GM19043 (cell line): ENCODE measurements around the gene RABGAP1L.
"Not testable (repeated sequence)": the region's sequence is repeated elsewhere in the genome, so short reads cannot be mapped to it uniquely, and the experiment has no call there.

ENCODE experiments used
- ATAC-seq: cut with Tn5 transposase; IDR thresholded peaks from one replicate; pipeline ENCODE4 v1.9.1; 2021; ENCODE audit warnings: low read depth; ENCODE audit not compliant: unreplicated experiment

RABGAP1L gene

DNA sequence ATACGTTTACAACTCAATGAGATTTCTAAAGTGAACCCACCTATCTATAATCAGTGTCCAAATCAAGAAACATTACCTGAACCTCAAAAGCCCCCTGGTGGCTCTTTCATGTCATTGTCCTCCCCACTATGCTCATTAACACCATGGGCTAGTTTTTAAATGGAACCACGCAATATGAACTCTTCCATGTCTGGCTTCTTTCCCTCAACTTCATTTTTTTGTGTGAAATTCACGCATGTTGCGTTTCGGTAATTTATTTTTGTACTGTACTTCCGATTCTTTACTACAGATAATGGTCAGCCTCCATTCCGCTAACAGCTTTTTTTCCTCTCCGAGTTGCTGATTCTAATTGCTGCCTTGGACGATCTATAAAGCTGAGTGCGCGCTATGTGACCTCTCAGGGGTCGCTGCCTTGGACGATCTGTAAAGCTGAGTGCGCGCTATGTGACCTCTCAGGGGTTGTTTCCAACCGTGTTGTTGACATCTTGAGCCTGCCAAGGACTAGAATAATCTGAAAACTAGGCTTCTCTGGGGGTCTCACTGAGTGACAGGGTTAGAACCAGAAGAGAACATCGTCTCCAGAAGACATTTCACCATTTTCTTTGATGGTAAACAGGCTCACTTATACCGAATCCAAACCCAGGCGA, 839.4 kb downstream of the RABGAP1L start:
- no peak for ATAC-seq

DNA sequence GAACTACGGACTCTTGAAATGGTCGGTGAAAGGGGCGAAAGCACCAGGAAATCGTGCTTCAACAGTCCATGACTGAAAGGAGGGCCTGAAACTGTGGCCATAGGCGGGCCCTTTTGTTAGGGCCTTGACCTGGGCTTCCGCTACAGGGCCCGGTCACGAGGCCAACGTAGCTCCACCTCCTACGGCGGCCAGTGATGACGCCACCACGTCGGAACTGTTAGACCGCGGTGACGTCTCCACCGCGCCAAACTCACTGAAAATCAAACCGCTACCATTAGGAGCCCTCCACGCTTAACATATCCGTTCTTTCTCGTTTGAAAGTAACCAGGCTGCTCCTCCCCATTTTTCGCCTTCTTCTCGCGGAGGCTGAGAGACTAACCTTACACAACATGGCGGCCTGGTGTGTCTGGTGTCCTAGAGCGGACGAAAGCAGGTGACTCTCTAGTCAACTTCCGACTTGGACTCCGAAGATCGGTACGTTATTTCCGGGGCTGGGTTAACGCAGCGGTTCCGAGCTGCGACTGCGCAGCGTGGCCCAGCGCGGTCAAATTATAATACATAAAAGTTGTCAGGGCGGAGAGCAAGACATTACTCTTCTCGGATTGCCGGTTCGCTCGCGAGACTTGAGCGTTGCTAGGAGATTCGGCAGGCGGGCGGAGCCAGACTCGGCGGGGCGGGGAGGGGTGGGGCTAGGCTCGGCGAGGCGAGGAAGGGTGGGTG, 840.1 kb downstream of the RABGAP1L start:
- peak; percentile 70 for ATAC-seq

DNA sequence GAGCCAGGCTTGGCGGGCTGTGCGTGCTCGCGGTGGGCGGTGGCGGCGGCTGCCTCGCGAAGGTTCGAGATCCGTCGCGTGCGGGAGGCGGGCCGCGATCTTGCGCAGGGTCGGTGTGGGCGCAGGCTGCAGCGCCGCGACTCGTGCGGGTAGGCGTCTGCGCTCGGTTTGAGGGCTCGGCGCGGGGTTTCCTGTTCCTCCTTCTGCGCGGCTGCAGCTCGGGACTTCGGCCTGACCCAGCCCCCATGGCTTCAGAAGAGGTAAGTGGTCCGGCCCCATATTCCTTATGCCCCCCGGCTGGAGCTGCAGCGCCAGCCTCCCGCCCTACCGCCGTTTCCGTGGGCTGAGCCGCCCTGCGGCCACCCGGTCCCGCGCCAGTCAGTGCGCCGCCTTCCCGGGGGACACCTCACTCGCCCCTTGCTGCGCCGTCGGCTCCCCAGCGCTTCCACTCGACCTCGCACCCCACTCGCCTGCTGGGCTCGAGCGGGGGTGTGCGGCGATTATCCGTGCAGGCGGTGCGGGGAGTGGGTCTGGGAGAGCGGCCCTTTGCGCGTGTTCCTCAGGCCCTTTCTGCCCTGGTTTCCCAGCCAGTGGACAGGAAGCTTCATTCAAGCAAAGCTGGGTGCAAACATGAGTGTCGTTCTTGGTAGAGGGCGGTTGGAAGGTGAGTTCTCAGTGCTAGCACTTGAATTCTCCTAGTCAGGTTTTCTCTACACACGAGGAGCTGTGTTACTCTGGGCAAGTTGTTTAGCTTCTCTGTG, 840.8 kb downstream of the RABGAP1L start, which contains the start of gene CACYBP:
CACYBP (plus strand) TSS at position 12 of the 761 bp plus-strand sequence; CDS start at position 246, 234 bp downstream.
- ATAC-seq = peak; percentile 1

DNA sequence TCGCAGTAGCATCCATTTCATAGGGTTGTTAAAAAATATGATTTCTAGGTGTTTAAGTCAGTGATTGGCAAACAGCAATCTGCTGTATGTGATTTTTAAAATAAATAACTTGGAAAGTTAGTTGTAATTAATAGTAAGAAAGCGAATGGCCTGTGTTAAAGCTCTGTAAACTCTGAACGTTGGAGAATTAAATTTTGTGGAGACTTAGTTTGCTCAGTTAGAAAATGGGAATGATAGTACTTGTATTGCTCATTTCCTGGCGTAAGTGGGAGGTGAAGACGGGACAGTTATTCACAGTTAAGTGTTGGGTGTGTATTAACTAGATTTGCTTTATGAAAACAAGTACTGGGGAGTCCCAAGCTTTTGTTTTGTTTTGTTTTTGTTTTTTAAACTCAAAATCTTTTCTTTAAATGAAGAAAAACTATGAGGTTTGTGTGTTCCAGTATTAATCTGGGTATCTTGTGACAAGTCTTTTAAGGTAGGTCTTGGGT, 841.4 kb downstream of the RABGAP1L start:
- no peak for ATAC-seq

DNA sequence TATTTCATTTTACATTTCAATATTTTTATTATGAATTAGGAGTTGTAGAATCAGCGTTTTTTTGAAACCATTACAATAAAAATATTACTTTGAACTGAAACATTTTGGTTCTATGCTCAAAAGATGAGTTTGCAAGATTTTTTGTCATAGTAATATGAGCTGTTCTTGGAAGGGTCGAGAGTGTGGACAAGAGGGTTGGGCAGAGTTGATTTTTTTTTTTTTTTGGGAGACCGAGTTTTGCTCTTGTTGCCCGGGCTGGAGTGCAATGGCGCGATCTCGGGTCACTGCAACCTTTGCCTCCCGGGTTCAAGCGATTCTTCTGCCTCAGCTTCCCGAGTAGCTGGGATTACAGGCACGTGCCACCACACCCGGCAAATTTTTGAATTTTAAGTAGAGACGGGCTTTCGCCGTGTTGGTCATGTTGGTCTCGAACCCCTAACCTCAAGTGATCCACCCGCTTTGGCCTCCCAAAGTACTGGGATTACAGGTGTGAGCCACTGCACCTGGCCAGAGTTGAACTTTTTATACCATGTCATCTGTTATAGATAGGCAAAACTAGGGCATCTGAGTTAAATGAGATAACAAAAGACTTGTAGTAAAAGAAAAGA, 843.7 kb downstream of the RABGAP1L start:
- ATAC-seq = no peak

DNA sequence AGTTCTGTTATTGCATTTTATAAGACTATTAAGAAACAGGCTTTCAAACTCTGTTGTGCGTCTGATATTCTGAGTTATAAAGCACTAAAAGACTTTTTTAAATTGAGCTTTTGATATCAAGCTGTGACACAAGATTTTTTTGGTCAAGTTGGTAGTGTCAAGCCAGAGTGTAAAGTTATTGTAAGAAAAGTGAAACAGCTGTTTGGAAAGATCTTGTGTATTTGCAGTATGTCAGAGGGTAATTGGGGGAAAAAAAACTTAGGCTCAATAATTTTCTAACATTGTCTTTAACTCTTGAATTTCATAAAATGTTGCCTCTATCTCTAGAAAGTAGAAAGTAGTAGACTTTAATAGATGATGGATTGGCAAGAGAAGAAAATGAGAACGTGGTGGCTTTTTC, 844.2 kb downstream of the RABGAP1L start:
- ATAC-seq = no peak

DNA sequence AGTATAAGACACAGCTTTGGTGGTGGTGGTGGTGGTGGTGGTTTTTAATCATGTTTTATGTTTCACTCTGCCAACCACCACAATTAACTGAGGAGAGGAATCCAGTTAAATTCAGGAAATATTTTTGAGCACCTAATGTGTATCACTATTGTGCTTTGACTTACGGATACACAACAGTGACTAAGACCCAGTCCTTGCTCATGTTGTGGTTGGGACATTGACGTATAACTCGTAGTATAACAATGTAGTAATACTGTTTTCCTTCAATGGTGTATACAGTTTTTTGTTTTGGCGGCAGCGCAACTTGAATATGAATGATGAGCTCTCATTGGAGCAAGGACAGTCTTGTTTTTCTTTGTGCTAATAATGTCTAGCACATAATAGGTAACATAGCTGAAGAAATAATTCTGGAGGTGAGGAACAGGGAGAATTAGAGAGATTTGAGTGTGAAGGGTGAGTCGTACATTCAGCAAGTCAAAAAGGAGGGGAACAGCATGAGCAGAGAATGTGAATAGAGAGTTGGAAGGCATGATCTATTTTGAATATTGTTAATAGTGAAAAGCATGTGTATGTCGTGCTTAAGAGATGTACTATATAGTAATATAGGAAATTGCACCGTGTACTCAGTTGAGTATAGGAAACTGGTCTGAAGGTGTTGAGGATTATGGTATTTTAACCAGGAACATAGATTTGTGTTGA, 845.9 kb downstream of the RABGAP1L start:
- ATAC-seq = no peak

DNA sequence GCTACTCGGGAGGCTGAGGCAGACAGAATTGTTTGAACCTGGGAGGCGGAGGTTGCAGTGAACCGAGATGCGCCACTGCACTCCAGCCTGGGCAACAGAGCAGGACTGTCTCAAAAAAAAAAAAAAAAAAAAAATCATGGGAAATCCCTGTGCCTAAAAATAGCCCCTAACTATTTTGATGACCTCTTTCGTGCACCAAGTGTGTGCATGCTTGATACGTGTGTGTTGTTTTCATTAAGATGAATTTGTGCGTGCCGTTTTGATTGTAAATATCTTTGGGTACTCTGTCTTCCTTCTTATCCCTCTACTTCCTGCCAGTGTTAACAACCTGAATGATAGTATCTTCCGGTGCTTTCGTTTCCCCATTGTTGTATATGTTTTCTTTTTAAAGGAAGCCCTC, 850.2 kb downstream of the RABGAP1L start:
- ATAC-seq = no peak

DNA sequence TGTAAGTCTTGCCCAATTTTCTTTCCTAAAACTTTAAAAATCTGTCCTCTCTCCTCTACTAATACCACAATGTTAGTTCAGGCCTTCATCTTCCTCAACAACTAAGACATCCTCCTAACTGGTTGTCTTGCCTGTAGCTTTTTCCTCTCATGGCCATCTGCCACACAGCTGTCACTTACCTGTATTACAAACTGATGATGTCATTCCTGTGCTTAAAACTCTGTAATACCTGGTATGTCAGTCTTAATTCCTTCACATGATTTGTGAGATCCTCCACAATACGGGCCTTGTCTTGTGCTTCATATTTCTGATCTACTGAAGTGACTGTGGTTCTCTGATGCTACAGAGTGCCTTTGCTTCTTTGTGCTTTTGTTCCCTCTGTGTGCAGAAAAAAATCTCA, 854.1 kb downstream of the RABGAP1L start:
- ATAC-seq = no peak

DNA sequence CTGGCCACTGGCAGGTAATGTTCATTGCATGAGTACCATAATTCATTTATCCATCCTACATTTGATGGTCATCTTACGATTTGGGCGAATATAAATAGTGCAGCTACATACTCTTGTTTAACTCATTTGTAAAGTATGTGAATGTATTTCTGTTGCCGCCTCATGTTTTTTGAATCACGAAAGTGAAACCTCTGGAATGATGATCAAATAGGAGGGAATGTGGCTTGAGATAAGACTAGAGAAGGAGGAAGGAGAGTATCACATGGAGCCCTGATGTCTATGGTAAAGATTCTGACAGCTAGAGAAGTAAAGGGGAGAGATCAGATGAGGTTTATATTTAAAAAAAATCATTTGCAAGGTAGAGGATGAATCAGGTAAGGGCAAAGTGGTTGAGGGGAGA, 855.9 kb downstream of the RABGAP1L start:
- ATAC-seq = no peak

DNA sequence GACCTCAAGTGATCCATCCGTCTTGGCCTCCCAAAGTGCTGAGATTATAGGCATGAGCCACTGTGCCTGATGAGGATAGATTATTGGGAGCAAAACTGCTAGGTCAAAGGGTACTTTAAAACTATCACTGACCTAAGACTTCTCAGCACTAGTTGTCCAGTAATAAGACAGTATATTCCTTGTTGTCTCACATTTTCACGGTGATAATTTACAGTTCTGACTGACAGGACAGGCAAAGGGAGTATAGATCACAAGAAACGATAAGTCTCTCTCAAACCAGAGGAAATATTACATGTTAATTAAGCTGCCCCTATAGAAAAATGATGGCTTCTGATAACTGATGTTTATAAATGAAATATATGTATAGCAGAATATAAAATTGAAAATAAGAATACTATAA, 860.2 kb downstream of the RABGAP1L start:
- no peak for ATAC-seq

DNA sequence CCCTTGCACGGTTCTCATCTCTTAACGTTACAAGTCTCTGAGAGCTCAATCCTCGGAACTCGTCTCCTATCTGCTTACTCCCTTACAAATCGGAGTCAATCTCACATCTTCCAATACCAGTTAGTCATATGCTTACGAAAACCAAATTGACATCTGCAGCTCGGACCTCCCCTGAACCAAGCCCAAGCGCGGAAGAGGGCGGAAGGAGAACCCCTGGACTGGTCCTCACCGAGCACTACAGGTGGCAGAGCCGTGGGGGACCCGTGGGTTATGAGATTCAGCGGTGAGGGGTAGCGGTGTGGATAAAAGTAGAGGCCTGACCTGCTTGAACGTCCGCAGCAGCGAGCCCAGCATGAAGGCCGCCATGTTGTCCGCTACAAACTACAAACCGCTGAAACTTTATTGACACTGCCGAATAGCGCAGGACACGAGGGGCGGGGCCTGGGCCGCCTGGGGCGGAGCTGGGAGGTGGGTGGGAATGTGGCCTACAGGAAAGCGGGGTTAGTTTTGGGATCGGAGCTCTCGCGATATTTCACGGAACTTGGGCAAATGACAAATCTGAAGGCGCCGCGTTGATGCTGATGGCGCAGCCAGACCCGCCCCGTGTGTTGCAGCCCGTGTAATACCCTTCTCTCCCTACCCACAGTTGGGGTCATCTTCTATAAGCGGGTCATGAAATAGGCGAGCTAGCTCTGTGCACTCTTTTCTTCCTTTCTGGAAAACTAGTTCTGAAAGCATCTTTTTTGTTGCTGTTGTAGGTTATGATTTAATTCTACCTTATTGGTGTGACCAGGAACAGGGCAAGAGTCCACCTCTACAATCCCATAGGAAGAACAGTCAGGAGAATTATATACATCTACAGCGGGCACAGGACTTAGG, 864.0 kb downstream of the RABGAP1L start, which contains the start of gene MRPS14:
MRPS14 (minus strand) TSS at position 383 of the 879 bp plus-strand sequence; CDS start at position 366, 17 bp downstream.
- ATAC-seq = peak; percentile 94

DNA sequence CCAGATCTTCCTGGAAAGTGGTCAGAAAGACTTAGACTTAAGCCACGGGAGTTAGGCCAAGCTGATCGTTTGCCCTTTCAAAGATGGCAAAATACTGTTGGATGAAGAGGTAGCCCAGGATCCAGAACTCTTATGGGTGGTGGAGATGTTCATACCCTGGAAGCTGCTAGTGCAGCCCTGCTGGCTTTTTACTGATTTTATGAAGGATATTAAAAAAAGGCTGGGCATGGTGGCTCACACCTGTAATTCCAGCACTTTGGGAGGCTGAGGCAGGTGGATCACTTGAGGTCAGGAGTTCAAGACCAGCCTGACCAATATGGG, 864.6 kb downstream of the RABGAP1L start:
- ATAC-seq = not testable (repeated sequence)

DNA sequence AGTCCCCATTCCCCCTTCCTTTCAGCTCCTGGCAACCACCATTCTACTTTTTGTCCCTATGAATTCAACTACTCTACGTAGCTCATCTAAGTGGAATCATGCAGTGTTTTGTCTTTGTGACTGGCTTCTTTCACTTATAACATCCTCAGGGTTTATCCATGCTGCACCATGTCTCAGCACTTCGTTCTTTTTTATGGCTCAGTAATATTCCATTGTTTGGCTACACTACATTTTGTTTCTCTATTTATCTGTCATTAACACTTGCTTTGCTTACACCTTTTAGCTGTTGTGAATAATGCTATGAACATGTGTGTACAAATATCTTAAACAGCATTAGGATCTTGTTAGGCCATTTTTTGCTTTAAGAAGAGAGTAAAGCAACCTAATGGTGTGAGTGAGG, 865.5 kb downstream of the RABGAP1L start:
- no peak for ATAC-seq

DNA sequence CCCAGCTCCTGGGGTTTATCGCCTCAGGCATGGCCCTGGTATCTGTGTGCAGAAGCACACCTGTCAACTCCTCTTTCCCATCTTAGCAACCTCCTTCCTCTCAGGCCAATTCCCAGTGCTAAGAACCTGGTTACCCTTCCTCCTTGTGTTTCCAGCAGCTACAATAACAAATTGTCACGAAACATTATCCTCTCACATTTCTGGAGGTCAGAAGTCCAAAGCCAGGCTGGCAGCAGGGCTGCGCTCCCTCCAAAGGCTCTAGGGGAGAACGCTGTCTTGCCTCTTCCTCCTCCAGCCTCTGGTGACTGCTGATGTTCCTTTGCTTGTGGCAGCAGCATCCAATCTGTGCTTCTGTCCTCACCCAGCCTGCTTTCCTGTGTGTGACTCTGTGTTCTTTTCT, 874.6 kb downstream of the RABGAP1L start:
- no peak for ATAC-seq

DNA sequence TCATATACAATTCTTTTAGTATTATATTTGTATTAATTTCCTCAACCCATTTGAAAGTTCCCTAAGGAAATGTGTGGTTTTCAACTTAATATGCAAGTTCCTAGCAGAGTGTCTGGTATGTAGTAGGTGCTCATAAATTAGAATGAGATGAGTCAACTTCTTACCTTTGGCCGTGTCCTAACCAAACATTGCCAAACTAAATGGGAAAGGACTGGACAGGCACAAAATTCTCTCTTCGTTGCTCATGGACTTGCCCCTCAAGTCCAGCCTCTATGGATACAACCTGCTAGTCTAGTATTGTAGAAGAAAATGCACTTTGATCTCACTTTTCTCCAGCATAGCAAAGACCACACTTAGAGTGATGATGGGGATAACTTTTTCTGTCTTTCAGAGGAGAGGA, 875.5 kb downstream of the RABGAP1L start:
- no peak for ATAC-seq

DNA sequence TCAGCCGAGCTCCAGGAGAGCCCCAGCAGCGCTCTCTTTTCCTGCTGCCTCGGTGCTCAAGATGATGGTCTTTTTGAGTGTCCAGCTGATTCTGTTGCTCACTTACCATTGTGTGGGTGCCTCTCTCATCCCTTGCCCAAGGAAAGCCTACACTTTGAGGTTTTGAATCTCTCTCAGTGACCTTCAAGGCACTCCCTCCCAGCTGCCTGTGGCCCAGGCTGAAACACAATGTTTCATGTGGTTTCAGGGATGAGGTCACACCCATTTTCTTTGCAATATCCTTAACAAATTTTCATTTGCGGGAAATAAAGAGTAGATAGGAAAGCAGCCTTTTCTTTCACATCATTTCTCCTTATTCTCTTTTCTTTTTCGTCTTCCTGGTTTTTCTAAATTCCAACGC, 876.5 kb downstream of the RABGAP1L start:
- ATAC-seq = no peak

DNA sequence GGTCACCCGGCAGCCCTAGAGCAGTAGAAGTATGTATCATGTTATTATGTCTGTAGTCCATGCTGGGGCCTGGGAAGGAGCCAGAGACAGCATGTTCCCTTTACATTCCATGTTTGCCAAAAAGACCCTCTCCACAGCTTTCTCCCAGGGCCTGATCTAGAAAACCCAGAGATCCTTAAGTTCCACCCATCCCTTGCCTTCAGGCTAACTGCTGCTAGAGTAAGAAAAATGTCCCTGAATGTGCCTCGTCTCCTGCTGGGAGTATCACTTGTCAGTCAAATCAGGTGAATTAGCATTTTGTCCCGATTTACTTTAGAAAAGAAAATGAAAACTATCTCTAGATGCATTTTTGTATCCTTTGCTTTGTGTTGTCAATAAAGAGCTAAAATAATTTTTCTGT, 877.2 kb downstream of the RABGAP1L start:
- ATAC-seq = no peak

DNA sequence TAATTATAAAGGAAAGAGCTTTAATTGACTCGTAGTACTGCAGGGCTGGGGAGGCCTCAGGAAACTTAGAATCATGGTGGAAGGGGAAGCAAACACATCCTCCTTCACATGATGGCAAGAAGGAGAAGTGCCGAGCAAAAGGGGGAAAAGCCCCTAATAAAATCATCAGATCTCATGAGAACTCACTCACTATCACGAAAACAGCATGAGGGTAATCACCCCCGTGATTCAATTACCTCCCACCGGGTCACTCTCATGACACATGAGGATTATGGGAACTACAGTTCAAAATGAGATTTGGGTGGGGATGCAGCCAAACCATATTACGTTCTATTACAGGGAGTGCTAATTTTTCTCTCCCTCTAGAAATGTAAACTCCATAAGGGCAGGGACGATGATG, 878.1 kb downstream of the RABGAP1L start:
- no peak for ATAC-seq
